Thyroid gland (tissue), 4 donors: ENCODE measurements around the gene GATAD2A. TPM values are rescaled to one million over a fixed set of nuclear protein-coding genes. Genes with fewer than 3 reads are reported as not detected.

Source experiments
- DNase-seq, 2 donors: peaks; one replicate each; pipeline ENCODE4 v3.0.0-alpha.2; 2019
- H3K27ac ChIP-seq, 3 donors: fragments of 200-600 bp; sonication (generic); 1 replicate in 2 of 3; 2 replicates in 1 of 3; pipeline ENCODE4 v1.5.1; 2016 to 2019; ENCODE audit warnings: mild to moderate bottlenecking in 1 of 3, moderate library complexity in 1 of 3
- H3K27me3 ChIP-seq: fragments of 200-600 bp; sonication (generic); one replicate; pipeline ENCODE4 v1.5.1; 2019
- H3K36me3 ChIP-seq, 2 donors: fragments of 200-600 bp; sonication (generic); one replicate each; pipeline ENCODE4 v1.5.1; 2016 to 2019
- H3K4me1 ChIP-seq, 2 donors: fragments of 200-600 bp; sonication (generic); one replicate each; pipeline ENCODE4 v1.5.1; 2017 to 2019
- H3K4me3 ChIP-seq, 3 donors: fragments of 200-600 bp; sonication (generic); replicated peaks in 1 of 3; 1 replicate in 2 of 3; 2 replicates in 1 of 3; pipeline ENCODE4 v1.5.1; 2016; ENCODE audit warnings: mild to moderate bottlenecking in 1 of 3
- H3K9me3 ChIP-seq: fragments of 200-600 bp; sonication (generic); one replicate; pipeline ENCODE4 v1.5.1; 2017
- POLR2A ChIP-seq, 2 donors: fragments of 450-650 bp; IDR thresholded peaks; one replicate each; pipeline ENCODE4 v1.6.1; 2017; ENCODE audit warnings: antibody characterized with exemption in 2 of 2, mild to moderate bottlenecking in 2 of 2, moderate library complexity in 1 of 2
- WGBS, 2 donors: methylation state at CpG; one replicate each; pipeline ENCODE4 v1.1.5; 2017; 5-methylcytosine and 5-hydroxymethylcytosine counted together
- intact Hi-C: fragments of 100-400 bp; cut with DNase I; formaldehyde crosslinking; loops from one replicate; pipeline ENCODE4 v1.15.1; 2023
- total RNA-seq, 4 donors: library from RNA; depleted of rRNA; stranded (reverse); fragments of >200 nt; gene quantifications; one replicate each; pipeline ENCODE4 v1.2.3, GENCODE V29; 2016
- TF ChIP-seq, protein P1 (sequence below), 6 experiments: fragments of 200-600 bp in 3 of 6; fragments of 450-650 bp in 3 of 6; sonication (generic) in 3 of 6; IDR thresholded peaks; one replicate each; pipeline ENCODE4 v1.5.1; 2016 to 2019; ENCODE audit warnings: antibody characterized with exemption in 6 of 6, mild to moderate bottlenecking in 2 of 6, inconsistent platforms in 1 of 6, moderate library complexity in 1 of 6

GATAD2A gene
- total RNA-seq, 4 donors from 2014 or later = 33.2 to 82.4 (median 51.8) TPM

DNA sequence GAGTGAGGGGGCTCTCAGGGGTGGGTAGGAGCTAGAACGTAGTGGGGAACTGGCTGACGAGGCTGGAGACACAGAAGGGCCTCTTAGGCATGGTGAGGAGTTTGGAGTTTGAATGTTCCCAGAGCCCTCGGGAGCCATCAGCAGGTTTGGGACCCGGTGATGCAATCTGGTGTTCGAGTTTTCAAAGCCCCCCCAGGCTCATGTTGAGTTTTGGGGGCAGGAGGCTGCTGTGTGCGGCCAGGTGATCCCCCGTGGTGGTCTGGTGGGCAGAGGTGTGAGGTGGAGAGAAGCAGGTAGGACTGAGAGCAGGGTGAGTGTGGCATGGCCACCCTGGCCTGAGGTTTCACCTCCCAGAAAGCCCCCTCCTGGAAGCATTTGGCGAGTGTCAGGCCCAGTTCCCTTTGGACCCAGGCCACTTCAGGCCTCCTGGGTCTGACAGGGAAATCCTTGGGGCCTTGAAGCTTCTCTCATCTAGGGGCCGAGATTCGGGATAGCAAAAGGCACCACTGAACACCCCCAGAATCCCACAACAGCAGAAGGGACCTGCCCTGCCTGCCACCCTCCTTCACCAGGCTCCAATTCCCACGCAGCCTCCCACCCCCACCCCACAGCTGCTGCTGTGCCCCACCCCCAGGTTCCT, 124.4 kb downstream of the GATAD2A start:
- TF ChIP-seq POLR2A (IDR thresholded peaks at IDR 0.05) = no peak
- TF ChIP-seq, protein P1, sequence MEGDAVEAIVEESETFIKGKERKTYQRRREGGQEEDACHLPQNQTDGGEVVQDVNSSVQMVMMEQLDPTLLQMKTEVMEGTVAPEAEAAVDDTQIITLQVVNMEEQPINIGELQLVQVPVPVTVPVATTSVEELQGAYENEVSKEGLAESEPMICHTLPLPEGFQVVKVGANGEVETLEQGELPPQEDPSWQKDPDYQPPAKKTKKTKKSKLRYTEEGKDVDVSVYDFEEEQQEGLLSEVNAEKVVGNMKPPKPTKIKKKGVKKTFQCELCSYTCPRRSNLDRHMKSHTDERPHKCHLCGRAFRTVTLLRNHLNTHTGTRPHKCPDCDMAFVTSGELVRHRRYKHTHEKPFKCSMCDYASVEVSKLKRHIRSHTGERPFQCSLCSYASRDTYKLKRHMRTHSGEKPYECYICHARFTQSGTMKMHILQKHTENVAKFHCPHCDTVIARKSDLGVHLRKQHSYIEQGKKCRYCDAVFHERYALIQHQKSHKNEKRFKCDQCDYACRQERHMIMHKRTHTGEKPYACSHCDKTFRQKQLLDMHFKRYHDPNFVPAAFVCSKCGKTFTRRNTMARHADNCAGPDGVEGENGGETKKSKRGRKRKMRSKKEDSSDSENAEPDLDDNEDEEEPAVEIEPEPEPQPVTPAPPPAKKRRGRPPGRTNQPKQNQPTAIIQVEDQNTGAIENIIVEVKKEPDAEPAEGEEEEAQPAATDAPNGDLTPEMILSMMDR (IDR thresholded peaks at IDR 0.05) = no peak
- Histone ChIP-seq H3K4me3 (no peak overlapping the region), H3K27me3 (no peaks in the 10 kb centered on the region), H3K27ac (no peak overlapping the region), H3K9me3 (no peaks in the 10 kb centered on the region), H3K4me1 (peaks cover 20 to 31% of the 10 kb centered on the region in 2 donors), H3K36me3 (peaks cover 4 to 7% of the 10 kb centered on the region in 2 donors)
- DNase-seq = no peak
- intact Hi-C loops = no loop called here
- 76 to 79% methylated on average over 7 to 11 of the region's 11 CpGs for WGBS, 2 donors

DNA sequence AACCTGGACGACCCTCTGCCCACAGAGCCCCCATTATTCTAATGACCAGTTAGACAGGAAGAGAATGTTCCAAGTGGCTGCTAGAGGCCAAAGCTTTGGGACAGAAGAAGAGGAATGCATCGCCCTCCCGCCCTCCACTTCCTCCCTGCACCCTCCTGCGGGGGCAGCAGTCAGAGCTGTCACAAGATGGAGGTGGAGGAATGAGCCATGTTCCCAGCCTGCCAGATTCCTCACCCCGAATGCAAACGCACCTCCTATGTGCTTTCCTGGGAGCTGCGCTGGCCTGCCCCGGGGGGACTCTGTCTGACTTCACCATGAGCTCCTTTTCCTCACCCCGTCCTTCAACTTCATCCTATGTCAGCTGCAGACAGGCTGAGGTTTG, 124.9 kb downstream of the GATAD2A start:
- TF ChIP-seq, protein P1 (IDR thresholded peaks at IDR 0.05) = no peak
- no peak for TF ChIP-seq POLR2A (IDR thresholded peaks at IDR 0.05)
- no peaks in the 10 kb centered on the region for H3K9me3 ChIP-seq
- intact Hi-C loops = no loop called here
- H3K4me3 ChIP-seq = no peak overlapping the region
- H3K36me3 ChIP-seq = peaks cover 4 to 7% of the 10 kb centered on the region in 2 donors
- WGBS, 2 donors = 64% methylated on average over 9 of the region's 9 CpGs
- H3K27me3 ChIP-seq = no peaks in the 10 kb centered on the region
- H3K4me1 ChIP-seq = peaks cover 17 to 26% of the 10 kb centered on the region in 2 donors
- DNase-seq = no peak
- no peak overlapping the region for H3K27ac ChIP-seq

DNA sequence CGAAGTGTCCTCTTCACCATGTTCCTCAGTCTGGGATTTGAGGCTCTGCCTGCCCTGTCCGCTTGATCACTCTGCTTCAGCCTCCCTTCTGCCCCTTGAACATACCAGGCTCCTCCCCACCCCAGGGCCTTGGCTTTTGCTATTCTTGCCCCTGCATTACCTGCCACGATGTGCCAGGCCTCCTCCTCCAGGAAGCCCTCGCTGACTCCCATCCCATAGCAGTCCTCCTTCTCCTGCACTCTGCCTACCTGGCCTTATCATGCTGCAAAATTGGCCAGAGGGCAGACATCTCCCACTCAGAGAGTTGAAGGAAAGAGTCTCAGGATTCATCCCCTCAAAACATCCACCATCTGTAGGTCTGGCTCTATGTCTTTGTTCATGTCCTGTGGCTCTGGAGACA, 125.4 kb downstream of the GATAD2A start:
- H3K4me1 ChIP-seq = peaks cover 12 to 21% of the 10 kb centered on the region in 2 donors
- H3K9me3 ChIP-seq = no peaks in the 10 kb centered on the region
- TF ChIP-seq, protein P1 (IDR thresholded peaks at IDR 0.05) = no peak
- TF ChIP-seq POLR2A (IDR thresholded peaks at IDR 0.05) = no peak
- DNase-seq = no peak
- WGBS, 2 donors = 85 to 87% methylated on average over 4 of the region's 4 CpGs
- no peak overlapping the region for H3K4me3 ChIP-seq
- no peak overlapping the region for H3K27ac ChIP-seq
- H3K27me3 ChIP-seq = no peaks in the 10 kb centered on the region
- intact Hi-C loops = no loop called here
- H3K36me3 ChIP-seq = peaks cover 4 to 7% of the 10 kb centered on the region in 2 donors

DNA sequence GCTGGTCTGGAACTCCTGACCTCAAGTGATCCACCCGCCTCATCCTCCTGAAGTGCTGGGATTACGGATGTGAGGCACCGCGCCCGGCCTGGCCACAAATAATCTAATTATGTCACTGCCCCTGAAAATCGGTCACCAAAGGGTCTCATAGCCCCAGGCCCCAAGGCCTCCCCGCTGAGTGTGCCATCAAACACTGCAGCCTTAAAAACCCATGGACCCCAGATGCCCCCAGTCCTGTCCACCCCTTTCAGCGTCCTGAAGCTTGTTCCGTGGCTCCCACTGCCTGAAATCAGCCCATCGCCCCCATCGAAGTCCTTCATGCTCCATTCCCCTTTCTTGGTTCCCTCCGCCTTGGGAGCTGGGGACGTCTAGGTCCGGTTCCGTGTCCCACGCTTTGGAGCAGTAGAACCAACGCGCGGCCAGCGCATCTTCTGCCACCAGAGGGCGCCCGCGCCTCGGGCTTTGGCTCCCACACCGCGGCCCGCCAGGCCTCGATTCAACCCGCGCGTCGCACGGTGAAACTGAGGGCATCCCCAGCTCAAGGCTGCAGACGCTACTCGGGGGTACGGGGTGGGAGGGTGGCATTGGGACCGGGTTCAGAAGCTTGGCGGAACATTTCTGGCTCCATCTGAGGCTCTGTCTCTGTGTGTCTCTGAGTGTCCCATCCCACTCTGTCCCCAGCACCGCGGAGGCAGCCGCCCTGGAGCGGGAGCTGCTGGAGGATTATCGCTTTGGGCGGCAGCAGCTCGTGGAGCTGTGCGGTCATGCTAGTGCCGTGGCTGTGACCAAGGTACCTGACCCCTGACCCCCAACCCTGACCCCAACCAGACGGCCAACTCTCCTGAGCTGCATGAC, 126.7 kb downstream of the GATAD2A start:
- DNase-seq = peak; percentile 86
- Histone ChIP-seq H3K4me3 (no peak overlapping the region), H3K27ac (no peak overlapping the region), H3K27me3 (no peaks in the 10 kb centered on the region), H3K9me3 (no peaks in the 10 kb centered on the region), H3K4me1 (peaks cover 0 to 8% of the 10 kb centered on the region in 2 donors), H3K36me3 (peaks cover 4 to 7% of the 10 kb centered on the region in 2 donors)
- TF ChIP-seq, protein P1 (IDR thresholded peaks at IDR 0.05) = peak; percentile 78 to 98 (median 94)
- TF ChIP-seq POLR2A (IDR thresholded peaks at IDR 0.05) = no peak
- WGBS, 2 donors = 42 to 43% methylated on average over 23 to 29 of the region's 48 CpGs
- intact Hi-C loops = no loop called here
